Common myeloid progenitor, CD34-positive (primary cell): ENCODE measurements around the gene PCED1B.
A peak's percentile ranks its signal among the peaks of the same experiment; 100 is the strongest.
"Not testable (repeated sequence)": the region's sequence is repeated elsewhere in the genome, so short reads cannot be mapped to it uniquely, and the experiment has no call there.

Source experiments
- CTCF ChIA-PET: fragments of 350-600 bp; sonication (Branson Sonifier 250); formaldehyde crosslinking; loops from one replicate; lab custom pipeline; 2021; ENCODE audit warnings: antibody characterized with exemption; lab: Charles Lee
- POLR2A ChIA-PET: fragments of 350-600 bp; sonication (Branson Sonifier 250); formaldehyde crosslinking; loops from one replicate; lab custom pipeline; 2021; ENCODE audit warnings: antibody characterized with exemption; lab: Charles Lee
- DNase-seq, 3 donors: peaks; one replicate each; pipeline versions ENCODE4 v3.0.0 to v3.0.0-alpha.2; 2013
- H3K27ac ChIP-seq, 2 experiments: 1 replicate in 1 of 2; 2 replicates in 1 of 2; pipeline ENCODE4 v1.7.0; 2013; ENCODE audit warnings: inconsistent platforms in 2 of 2, low read length in 2 of 2, mild to moderate bottlenecking in 2 of 2, low read depth in 1 of 2, moderate library complexity in 1 of 2; ENCODE audit not compliant: severe bottlenecking in 2 of 2, insufficient read depth in 1 of 2, poor library complexity in 1 of 2
- H3K27me3 ChIP-seq, 5 experiments: replicated peaks in 2 of 5; 1 replicate in 3 of 5; 2 replicates in 2 of 5; pipeline versions ENCODE4 v1.6.1 to v1.7.0; 2013; ENCODE audit warnings: low read length in 4 of 5, mild to moderate bottlenecking in 2 of 5, moderate library complexity in 2 of 5, inconsistent platforms in 1 of 5; ENCODE audit not compliant: insufficient read depth in 5 of 5, control insufficient read depth in 4 of 5
- H3K36me3 ChIP-seq, 4 experiments: 1 replicate in 2 of 4; 2 replicates in 2 of 4; pipeline versions ENCODE4 v1.6.1 to v1.7.0; 2013; ENCODE audit warnings: low read length in 3 of 4, control low read depth in 1 of 4, mild to moderate bottlenecking in 1 of 4; ENCODE audit not compliant: control insufficient read depth in 4 of 4, insufficient read depth in 4 of 4
- H3K4me1 ChIP-seq, 4 experiments: 1 replicate in 3 of 4; 2 replicates in 1 of 4; pipeline versions ENCODE4 v1.6.1 to v1.7.1; 2013; ENCODE audit warnings: low read length in 3 of 4, mild to moderate bottlenecking in 3 of 4, control low read depth in 1 of 4, inconsistent platforms in 1 of 4, moderate library complexity in 1 of 4; ENCODE audit not compliant: control insufficient read depth in 4 of 4, insufficient read depth in 4 of 4; ENCODE audit errors: control extremely low read depth in 1 of 4
- H3K4me3 ChIP-seq, 7 experiments: 1 replicate in 4 of 7; 2 replicates in 3 of 7; pipeline versions ENCODE4 v1.5.1 to v1.7.0; 2013; ENCODE audit warnings: mild to moderate bottlenecking in 7 of 7, low read length in 6 of 7, moderate library complexity in 6 of 7, inconsistent platforms in 2 of 7, low read depth in 2 of 7, control low read depth in 1 of 7; ENCODE audit not compliant: insufficient read depth in 4 of 7, control insufficient read depth in 1 of 7; ENCODE audit errors: extremely low read depth in 1 of 7
- H3K9me3 ChIP-seq, 5 experiments: 1 replicate in 4 of 5; 2 replicates in 1 of 5; pipeline versions ENCODE4 v1.6.1 to v1.7.1; 2013; ENCODE audit warnings: low read length in 4 of 5, mild to moderate bottlenecking in 2 of 5, inconsistent platforms in 1 of 5, low read depth in 1 of 5, moderate library complexity in 1 of 5; ENCODE audit not compliant: control insufficient read depth in 4 of 5, insufficient read depth in 2 of 5; ENCODE audit errors: control extremely low read depth in 1 of 5
- WGBS: methylation state at CpG from one replicate; pipeline ENCODE4 v1.1.5; 2013; ENCODE audit not compliant: insufficient coverage; 5-methylcytosine and 5-hydroxymethylcytosine counted together

The PCED1B gene

DNA sequence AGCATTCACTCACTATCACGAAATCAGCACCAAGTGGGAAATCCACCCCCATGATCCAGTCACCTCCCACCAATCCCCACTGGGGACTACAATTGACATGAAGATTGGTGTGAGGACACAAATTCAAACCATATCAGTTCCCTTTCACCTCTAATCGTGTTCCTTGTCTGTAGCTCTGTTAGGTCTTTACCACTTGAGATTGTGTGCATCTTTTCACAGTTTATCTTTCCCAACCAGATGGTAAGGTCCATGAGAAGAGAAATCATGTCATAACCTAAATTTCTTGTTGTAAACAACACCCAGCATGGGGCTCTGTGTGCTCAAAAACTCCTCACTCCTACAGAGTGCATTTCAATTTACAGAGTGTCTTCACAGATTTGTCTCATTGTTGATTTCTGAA lies 27.1 kb upstream of the PCED1B start:
- Histone ChIP-seq H3K4me1 (peaks cover 0 to 9% (median 4%) of the 10 kb centered on the region in 4 experiments), H3K36me3 (no peaks in the 10 kb centered on the region), H3K27me3 (no peaks in the 10 kb centered on the region), H3K9me3 (peaks cover 0 to 30% (median 13%) of the 10 kb centered on the region in 5 experiments), H3K27ac (no peak overlapping the region), H3K4me3 (no peak overlapping the region)
- ChIA-PET POLR2A (no interaction called here), CTCF (interaction anchor here (1.0 to 1.6 kb wide), 3 partner anchors 17 to 31 kb away, joined by 3 to 8 read pairs (median 4); no protein-coding TSS in a partner anchor)
- peak in 1 of 3 donors; percentile 33 for DNase-seq
- WGBS, result 100% methylated on average over 1 of the region's 2 CpGs

DNA sequence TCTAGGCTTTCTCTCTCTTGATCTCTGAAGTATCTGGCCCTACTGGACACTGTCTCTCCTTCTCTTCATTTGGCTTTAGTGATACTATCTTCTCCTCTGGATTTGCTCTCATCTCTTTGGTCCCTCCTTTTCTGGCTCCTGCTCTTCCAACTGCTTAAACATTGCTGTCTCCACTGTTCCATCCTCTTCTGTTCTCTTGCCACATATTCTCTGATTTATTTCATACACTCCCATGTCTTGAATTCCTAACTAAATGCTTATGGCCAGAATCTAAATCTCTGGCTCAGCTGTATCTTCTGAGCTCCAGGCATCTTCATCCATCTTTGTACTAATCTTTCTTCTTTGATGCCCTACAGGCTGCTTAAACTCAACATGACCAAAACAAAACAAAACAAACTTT lies 25.5 kb upstream of the PCED1B start:
- Histone ChIP-seq H3K4me3 (no peak overlapping the region), H3K27me3 (no peaks in the 10 kb centered on the region), H3K4me1 (peaks cover 0 to 9% (median 4%) of the 10 kb centered on the region in 4 experiments), H3K36me3 (no peaks in the 10 kb centered on the region), H3K9me3 (peaks cover 0 to 30% (median 13%) of the 10 kb centered on the region in 5 experiments), H3K27ac (no peak overlapping the region)
- ChIA-PET POLR2A (no interaction called here), CTCF (interaction anchor here (1.2 to 1.6 kb wide), 2 partner anchors 17 to 30 kb away, joined by 3 to 8 read pairs; no protein-coding TSS in a partner anchor)
- no peak for DNase-seq

DNA sequence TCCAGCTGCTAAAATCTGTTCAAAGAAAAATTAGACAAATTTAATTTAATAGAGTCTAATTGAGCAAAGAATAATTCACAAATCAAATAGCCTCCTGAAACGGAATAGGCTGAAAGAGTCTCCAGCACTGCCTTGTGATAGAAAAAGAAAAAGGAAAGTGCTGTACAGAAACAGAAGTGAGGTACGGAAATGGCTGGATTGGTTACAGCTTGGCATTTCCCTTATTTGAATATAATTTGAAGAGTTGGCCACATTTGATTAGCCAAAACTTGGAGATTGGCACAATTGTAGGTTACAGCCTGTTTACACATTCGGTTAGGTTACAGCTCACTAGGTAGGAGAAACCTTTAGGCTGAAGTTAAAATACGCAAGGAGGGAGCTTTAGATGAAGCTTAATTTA lies 24.8 kb upstream of the PCED1B start:
- H3K27ac ChIP-seq, result no peak overlapping the region
- H3K4me3 ChIP-seq, result no peak overlapping the region
- ChIA-PET CTCF (interaction anchor here (1.2 kb wide), 1 partner anchor 16 kb away, joined by 4 read pairs; no protein-coding TSS in a partner anchor), POLR2A (no interaction called here)
- peaks cover 0 to 9% (median 4%) of the 10 kb centered on the region in 4 experiments for H3K4me1 ChIP-seq
- no peaks in the 10 kb centered on the region for H3K36me3 ChIP-seq
- WGBS, result 77% methylated on average over 3 of the region's 4 CpGs
- no peaks in the 10 kb centered on the region for H3K27me3 ChIP-seq
- peaks cover 0 to 30% (median 13%) of the 10 kb centered on the region in 5 experiments for H3K9me3 ChIP-seq
- peak in 2 of 3 donors; percentile 5 to 15 for DNase-seq

DNA sequence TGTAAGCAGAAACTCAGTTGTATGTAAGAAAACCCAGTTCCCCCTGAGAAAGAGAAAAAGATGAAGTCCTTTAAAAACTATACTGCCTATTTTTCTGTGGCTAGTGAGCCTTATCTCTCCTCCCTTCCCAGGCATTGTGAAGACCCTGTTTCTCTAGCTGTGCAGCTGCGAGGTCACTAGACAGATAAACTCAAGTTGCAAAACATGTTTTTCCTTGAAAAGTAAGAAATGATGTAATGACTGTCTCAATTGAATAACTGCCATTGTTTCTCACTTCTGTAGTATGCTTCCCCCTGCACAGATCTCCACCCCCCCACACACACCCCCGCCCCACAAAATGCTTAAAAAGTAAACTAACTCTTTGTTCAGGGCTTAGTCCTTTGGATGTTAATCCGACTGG lies 23.6 kb upstream of the PCED1B start:
- POLR2A ChIA-PET, H3K4me3 ChIP-seq, H3K36me3 ChIP-seq, H3K27me3 ChIP-seq, H3K4me1 ChIP-seq, H3K27ac ChIP-seq: not testable (repeated sequence)
- 80% methylated on average over 1 of the region's 3 CpGs for WGBS
- DNase-seq, result peak in 2 of 3 donors; percentile 19 to 55
- peaks cover 0 to 22% (median 8%) of the 10 kb centered on the region in 5 experiments for H3K9me3 ChIP-seq
- CTCF ChIA-PET, result interaction anchor here (1.3 to 4.1 kb wide), 2 partner anchors 15 to 251 kb away, joined by 3 to 20 read pairs; no protein-coding TSS in a partner anchor

DNA sequence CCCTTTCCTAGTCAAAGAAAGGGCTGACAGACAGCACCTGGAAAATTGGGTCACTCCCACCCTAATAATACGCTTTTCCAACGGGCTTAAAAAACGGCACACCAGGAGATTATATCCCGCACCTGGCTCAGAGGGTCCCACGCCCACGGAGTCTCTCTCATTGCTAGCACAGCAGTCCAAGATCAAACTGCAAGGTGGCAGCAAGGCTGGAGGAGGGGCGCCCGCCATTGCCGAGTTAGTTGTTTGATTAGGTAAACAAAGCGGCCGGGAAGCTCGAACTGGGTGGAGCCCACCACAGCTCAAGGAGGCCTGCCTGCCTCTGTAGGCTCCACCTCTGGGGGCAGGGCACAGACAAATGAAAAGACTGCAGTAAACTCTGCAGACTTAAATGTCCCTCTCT lies 22.5 kb upstream of the PCED1B start:
- H3K4me3 ChIP-seq, DNase-seq, H3K36me3 ChIP-seq, H3K4me1 ChIP-seq, H3K27me3 ChIP-seq, POLR2A ChIA-PET, H3K27ac ChIP-seq: not testable (repeated sequence)
- peaks cover 0 to 14% (median 0%) of the 10 kb centered on the region in 5 experiments for H3K9me3 ChIP-seq
- CTCF ChIA-PET, result interaction anchor here (1.3 to 4.1 kb wide), 2 partner anchors 14 to 250 kb away, joined by 3 to 20 read pairs; no protein-coding TSS in a partner anchor
- WGBS, result 96% methylated on average over 3 of the region's 12 CpGs

DNA sequence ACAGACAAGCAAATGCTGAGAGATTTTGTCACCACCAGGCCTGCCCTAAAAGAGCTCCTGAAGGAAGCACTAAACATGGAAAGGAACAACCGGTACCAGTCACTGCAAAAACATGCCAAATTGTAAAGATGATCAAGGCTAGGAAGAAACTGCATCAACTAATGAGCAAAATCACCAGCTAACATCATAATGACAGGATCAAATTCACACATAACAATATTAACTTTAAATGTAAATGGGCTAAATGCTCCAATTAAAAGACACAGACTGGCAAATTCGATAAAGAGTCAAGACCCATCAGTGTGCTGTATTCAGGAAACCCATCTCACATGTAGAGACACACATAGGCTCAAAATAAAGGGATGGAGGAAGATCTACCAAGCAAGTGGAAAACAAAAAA lies 20.8 kb upstream of the PCED1B start:
- H3K27ac ChIP-seq, POLR2A ChIA-PET, H3K4me3 ChIP-seq, H3K4me1 ChIP-seq, H3K36me3 ChIP-seq, DNase-seq, H3K27me3 ChIP-seq, H3K9me3 ChIP-seq: not testable (repeated sequence)
- no CpG with 5 or more reads among the region's 2 CpGs for WGBS
- CTCF ChIA-PET, result interaction anchor here (4.1 kb wide), 1 partner anchor 12 kb away, joined by 20 read pairs; no protein-coding TSS in a partner anchor

DNA sequence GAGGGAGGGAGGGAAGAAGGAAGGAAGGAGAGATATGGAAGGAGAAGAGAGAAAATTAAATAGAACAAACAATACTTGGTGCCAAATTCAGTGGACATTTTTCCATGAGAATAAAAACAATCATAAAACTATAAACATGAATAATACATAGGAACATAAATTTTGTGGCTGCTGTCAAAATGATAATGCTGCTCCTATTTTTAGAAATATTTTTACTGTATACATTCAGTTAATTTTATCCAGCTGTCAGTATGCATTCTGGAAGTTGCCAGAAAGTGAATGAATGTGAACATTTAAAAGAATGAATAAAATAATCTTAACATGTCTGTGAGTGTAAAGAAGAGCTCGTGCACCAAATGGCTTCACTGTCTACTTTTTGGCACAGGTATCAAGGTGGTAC lies 13.9 kb upstream of the PCED1B start:
- Histone ChIP-seq H3K4me1 (no peaks in the 10 kb centered on the region), H3K9me3 (no peaks in the 10 kb centered on the region), H3K36me3 (no peaks in the 10 kb centered on the region), H3K4me3 (no peak overlapping the region), H3K27ac (no peak overlapping the region), H3K27me3 (no peaks in the 10 kb centered on the region)
- CTCF ChIA-PET, result no interaction called here
- no peak for DNase-seq
- POLR2A ChIA-PET, result no interaction called here
- no CpG with 5 or more reads among the region's 1 CpG for WGBS
